Lung microvascular endothelial cell (primary cell): ENCODE measurements around the gene MBD5. TPM values are rescaled to one million over a fixed set of nuclear protein-coding genes. Genes with fewer than 3 reads are reported as not detected.

Experiments used
- DNase-seq, 2 donors: peaks; one replicate each; pipeline versions ENCODE4 v3.0.0 to v3.0.0-alpha.2; 2010; ENCODE audit warnings: low read depth in 2 of 2
- total RNA-seq: library from RNA; depleted of rRNA; stranded (reverse); fragments of >200 nt; gene quantifications from 2 replicates; pipeline ENCODE4 v1.2.1, GENCODE V29; 2014

Gene MBD5
- total RNA-seq, 1 donor from 2014 or later = 5.2 TPM

- no peak for DNase-seq
Measured at GRCh38 chr2:148022882-148023281, 2.0 kb downstream of the MBD5 start.

- DNase-seq = peak; percentile 26 to 45
Measured at GRCh38 chr2:148023861-148024260, 3.0 kb downstream of the MBD5 start.

GRCh38 chr2:148026573-148026972, 5.7 kb downstream of the MBD5 start:
- DNase-seq = no peak

GRCh38 chr2:148027822-148028221, 6.9 kb downstream of the MBD5 start:
- DNase-seq = no peak

GRCh38 chr2:148028781-148029180, 7.9 kb downstream of the MBD5 start:
- no peak for DNase-seq

- no peak for DNase-seq
Measured at GRCh38 chr2:148031152-148031551, 10.3 kb downstream of the MBD5 start.

GRCh38 chr2:148032215-148032614, 11.3 kb downstream of the MBD5 start:
- no peak for DNase-seq

- DNase-seq = no peak
Measured at GRCh38 chr2:148039783-148040182, 18.9 kb downstream of the MBD5 start.

GRCh38 chr2:148042219-148042618, 21.3 kb downstream of the MBD5 start:
- no peak for DNase-seq

- peak in 1 of 2 donors; percentile 6 for DNase-seq
Measured at GRCh38 chr2:148044322-148044721, 23.4 kb downstream of the MBD5 start.

- DNase-seq = no peak
Measured at GRCh38 chr2:148046802-148047201, 25.9 kb downstream of the MBD5 start.

GRCh38 chr2:148048475-148049221, 27.8 kb downstream of the MBD5 start:
- no peak for DNase-seq

GRCh38 chr2:148049284-148049683, 28.4 kb downstream of the MBD5 start:
- no peak for DNase-seq

GRCh38 chr2:148052687-148053086, 31.8 kb downstream of the MBD5 start:
- DNase-seq = no peak

- no peak for DNase-seq
Measured at GRCh38 chr2:148058641-148059040, 37.8 kb downstream of the MBD5 start.

- no peak for DNase-seq
Measured at GRCh38 chr2:148063633-148064032, 42.7 kb downstream of the MBD5 start.

GRCh38 chr2:148065936-148066335, 45.0 kb downstream of the MBD5 start:
- no peak for DNase-seq

GRCh38 chr2:148067801-148068200, 46.9 kb downstream of the MBD5 start:
- DNase-seq = peak in 1 of 2 donors; percentile 1

- no peak for DNase-seq
Measured at GRCh38 chr2:148071351-148071750, 50.5 kb downstream of the MBD5 start.

- DNase-seq = peak in 1 of 2 donors; percentile 8
Measured at GRCh38 chr2:148096012-148096411, 75.1 kb downstream of the MBD5 start.

GRCh38 chr2:148102641-148103040, 81.8 kb downstream of the MBD5 start:
- no peak for DNase-seq

GRCh38 chr2:148103946-148104345, 83.1 kb downstream of the MBD5 start:
- no peak for DNase-seq

- DNase-seq = no peak
Measured at GRCh38 chr2:148106331-148106730, 85.4 kb downstream of the MBD5 start.

GRCh38 chr2:148108385-148108784, 87.5 kb downstream of the MBD5 start:
- no peak for DNase-seq
